CD4-positive, alpha-beta memory T cell (primary cell): ENCODE results near the gene LTBP2. TPM values are rescaled to one million over a fixed set of nuclear protein-coding genes. Genes with fewer than 3 reads are reported as not detected.

Source experiments
- CTCF ChIA-PET: fragments of 350-600 bp; sonication (Branson Sonifier 250); formaldehyde crosslinking; loops from one replicate; lab custom pipeline; 2021; ENCODE audit warnings: inconsistent platforms; ENCODE audit not compliant: partially characterized antibody; lab: Charles Lee
- POLR2A ChIA-PET: fragments of 350-600 bp; sonication (Branson Sonifier 250); formaldehyde crosslinking; loops from one replicate; lab custom pipeline; 2021; ENCODE audit not compliant: partially characterized antibody; lab: Charles Lee
- DNase-seq, 5 donors: peaks; one replicate each; pipeline versions ENCODE4 v3.0.0 to v3.0.0-alpha.2; 2020 to 2022; ENCODE audit warnings: mixed read lengths in 1 of 5
- H3K27ac ChIP-seq: one replicate; pipeline ENCODE4 v1.7.0; 2013; ENCODE audit warnings: low read depth, low read length
- H3K27me3 ChIP-seq: 2 replicates; pipeline ENCODE4 v1.7.0; 2013; ENCODE audit warnings: mild to moderate bottlenecking, low read length, moderate library complexity; ENCODE audit not compliant: insufficient read depth
- H3K36me3 ChIP-seq: 2 replicates; pipeline ENCODE4 v1.7.0; 2013; ENCODE audit warnings: mild to moderate bottlenecking, low read length, moderate library complexity; ENCODE audit not compliant: insufficient read depth
- H3K4me1 ChIP-seq: 2 replicates; pipeline ENCODE4 v1.7.0; 2013; ENCODE audit warnings: mild to moderate bottlenecking, low read length, moderate library complexity; ENCODE audit not compliant: insufficient read depth
- H3K4me3 ChIP-seq, 2 donors: one replicate each; pipeline ENCODE4 v1.7.0; 2013; ENCODE audit warnings: low read length in 2 of 2, mild to moderate bottlenecking in 1 of 2
- H3K9me3 ChIP-seq, 2 donors: one replicate each; pipeline ENCODE4 v1.7.0; 2013; ENCODE audit warnings: low read length in 2 of 2, control low read depth in 1 of 2; ENCODE audit not compliant: control insufficient read depth in 1 of 2
- H3K27ac Mint-ChIP-seq, 7 donors: one replicate each; pipeline ENCODE4 v1.8.0; 2020 to 2021; ENCODE audit warnings: mixed read lengths in 7 of 7, mild to moderate bottlenecking in 6 of 7, inconsistent platforms in 3 of 7, moderate library complexity in 3 of 7
- H3K27me3 Mint-ChIP-seq, 2 donors: one replicate each; pipeline ENCODE4 v1.8.0; 2020 to 2021; ENCODE audit warnings: mixed read lengths in 2 of 2
- H3K36me3 Mint-ChIP-seq, 2 donors: one replicate each; pipeline ENCODE4 v1.8.0; 2020 to 2021; ENCODE audit warnings: mixed read lengths in 2 of 2, inconsistent platforms in 1 of 2, mild to moderate bottlenecking in 1 of 2
- H3K4me1 Mint-ChIP-seq, 4 donors: one replicate each; pipeline ENCODE4 v1.8.0; 2020 to 2021; ENCODE audit warnings: mixed read lengths in 4 of 4, mild to moderate bottlenecking in 1 of 4
- H3K4me3 Mint-ChIP-seq, 8 donors: one replicate each; pipeline ENCODE4 v1.8.0; 2020 to 2021; ENCODE audit warnings: mixed read lengths in 8 of 8, mild to moderate bottlenecking in 7 of 8, moderate library complexity in 6 of 8, inconsistent platforms in 3 of 8
- H3K9me3 Mint-ChIP-seq, 8 donors: one replicate each; pipeline ENCODE4 v1.8.0; 2020 to 2021; ENCODE audit warnings: mixed read lengths in 8 of 8, mild to moderate bottlenecking in 5 of 8, inconsistent platforms in 3 of 8, moderate library complexity in 1 of 8
- intact Hi-C: fragments of 100-400 bp; cut with micrococcal nuclease; formaldehyde crosslinking; loops from one replicate; pipeline ENCODE4 v1.15.1; 2023
- polyA plus RNA-seq, 2 donors: library from polyadenylated mRNA; unstranded; fragments of 300-500 nt; fragmentation: Illumina TruSeq; gene quantifications; one replicate each; pipeline ENCODE4 v1.2.3, GENCODE V29; 2021
- total RNA-seq, 2 experiments: library from RNA; stranded (reverse); gene quantifications; one replicate each; pipeline ENCODE4 v1.2.3, GENCODE V29; 2021

LTBP2 gene
- total and polyA plus RNA-seq, 4 experiments from 2014 or later = 0.11 to 0.44 (median 0.36) TPM

GRCh38 chr14:74578479-74578878 lies 33.6 kb downstream of the LTBP2 start:
- H3K36me3 Mint-ChIP-seq = no peaks in the 10 kb centered on the region

GRCh38 chr14:74577948-74578275 lies 34.1 kb downstream of the LTBP2 start:
- Histone ChIP-seq H3K4me3 (no peak overlapping the region), H3K27me3 (no peaks in the 10 kb centered on the region), H3K27ac (no peak overlapping the region), H3K9me3 (no peaks in the 10 kb centered on the region), H3K4me1 (peaks cover 27% of the 10 kb centered on the region), H3K36me3 (no peaks in the 10 kb centered on the region)
- Mint-ChIP-seq H3K36me3 (no peaks in the 10 kb centered on the region), H3K4me3 (no peak overlapping the region), H3K27me3 (no peaks in the 10 kb centered on the region), H3K27ac (peak overlapping the region in 1 of 7 donors; percentile 27), H3K4me1 (peaks cover 16 to 34% (median 27%) of the 10 kb centered on the region in 4 donors), H3K9me3 (no peaks in the 10 kb centered on the region)
- no peak for DNase-seq
- CTCF ChIA-PET = no interaction called here
- intact Hi-C loops = no loop called here
- POLR2A ChIA-PET = no interaction called here

More at GRCh38 chr14:74578479-74578878, 33.6 kb downstream of the LTBP2 start:
- H3K27me3 ChIP-seq = no peaks in the 10 kb centered on the region
- H3K4me1 ChIP-seq = peaks cover 22% of the 10 kb centered on the region
- ChIA-PET POLR2A (no interaction called here), CTCF (no interaction called here)
- no peaks in the 10 kb centered on the region for H3K9me3 ChIP-seq
- no peaks in the 10 kb centered on the region for H3K36me3 ChIP-seq
- no peaks in the 10 kb centered on the region for H3K9me3 Mint-ChIP-seq
- H3K4me1 Mint-ChIP-seq = peaks cover 13 to 28% (median 23%) of the 10 kb centered on the region in 4 donors
- no peaks in the 10 kb centered on the region for H3K27me3 Mint-ChIP-seq
- no peak overlapping the region for H3K4me3 ChIP-seq
- DNase-seq = no peak
- intact Hi-C loops = no loop called here
- H3K27ac ChIP-seq = no peak overlapping the region
- no peak overlapping the region for H3K27ac Mint-ChIP-seq
- H3K4me3 Mint-ChIP-seq = peak overlapping the region in 1 of 8 donors; percentile 66

GRCh38 chr14:74577247-74577947 lies 34.6 kb downstream of the LTBP2 start:
- CTCF ChIA-PET = no interaction called here
- H3K4me3 Mint-ChIP-seq = no peak overlapping the region

GRCh38 chr14:74575936-74576335 lies 36.1 kb downstream of the LTBP2 start:
- no peak overlapping the region for H3K4me3 ChIP-seq
- Mint-ChIP-seq H3K9me3 (no peaks in the 10 kb centered on the region), H3K4me1 (peaks cover 29 to 51% (median 39%) of the 10 kb centered on the region in 4 donors), H3K36me3 (no peaks in the 10 kb centered on the region), H3K27ac (no peak overlapping the region), H3K4me3 (no peak overlapping the region), H3K27me3 (no peaks in the 10 kb centered on the region)
- CTCF ChIA-PET = no interaction called here
- peaks cover 43% of the 10 kb centered on the region for H3K4me1 ChIP-seq
- H3K9me3 ChIP-seq = no peaks in the 10 kb centered on the region
- no peaks in the 10 kb centered on the region for H3K27me3 ChIP-seq
- no peak overlapping the region for H3K27ac ChIP-seq
- no peak for DNase-seq
- H3K36me3 ChIP-seq = no peaks in the 10 kb centered on the region
- POLR2A ChIA-PET = no interaction called here
- intact Hi-C loops = no loop called here

More at GRCh38 chr14:74577247-74577947, 34.6 kb downstream of the LTBP2 start:
- Histone ChIP-seq H3K4me3 (no peak overlapping the region), H3K9me3 (no peaks in the 10 kb centered on the region), H3K27ac (no peak overlapping the region), H3K4me1 (peaks cover 32% of the 10 kb centered on the region), H3K36me3 (no peaks in the 10 kb centered on the region), H3K27me3 (no peaks in the 10 kb centered on the region)
- H3K4me1 Mint-ChIP-seq = peaks cover 20 to 39% (median 31%) of the 10 kb centered on the region in 4 donors
- DNase-seq = no peak
- H3K27ac Mint-ChIP-seq = peak overlapping the region in 2 of 7 donors; percentile 27 to 42
- H3K36me3 Mint-ChIP-seq = no peaks in the 10 kb centered on the region
- POLR2A ChIA-PET = no interaction called here
- no peaks in the 10 kb centered on the region for H3K27me3 Mint-ChIP-seq
- intact Hi-C loops = no loop called here
- no peaks in the 10 kb centered on the region for H3K9me3 Mint-ChIP-seq

GRCh38 chr14:74575507-74575906 lies 36.5 kb downstream of the LTBP2 start:
- H3K4me3 Mint-ChIP-seq = no peak overlapping the region
- Histone ChIP-seq H3K4me3 (no peak overlapping the region), H3K36me3 (no peaks in the 10 kb centered on the region), H3K27me3 (no peaks in the 10 kb centered on the region), H3K4me1 (peaks cover 43% of the 10 kb centered on the region), H3K27ac (no peak overlapping the region), H3K9me3 (no peaks in the 10 kb centered on the region)
- peak overlapping the region in 1 of 7 donors; percentile 41 for H3K27ac Mint-ChIP-seq
- ChIA-PET CTCF (interaction anchor here (1.2 kb wide), 1 partner anchor 34 kb away, joined by 3 read pairs; no protein-coding TSS in a partner anchor), POLR2A (no interaction called here)
- no peak for DNase-seq
- no peaks in the 10 kb centered on the region for H3K36me3 Mint-ChIP-seq
- no peaks in the 10 kb centered on the region for H3K9me3 Mint-ChIP-seq
- peaks cover 29 to 51% (median 39%) of the 10 kb centered on the region in 4 donors for H3K4me1 Mint-ChIP-seq
- intact Hi-C loops = no loop called here
- no peaks in the 10 kb centered on the region for H3K27me3 Mint-ChIP-seq

- no peak overlapping the region for H3K27ac ChIP-seq
- H3K9me3 ChIP-seq = no peaks in the 10 kb centered on the region
- Mint-ChIP-seq H3K4me3 (no peak overlapping the region), H3K36me3 (no peaks in the 10 kb centered on the region), H3K4me1 (peaks cover 23 to 45% (median 33%) of the 10 kb centered on the region in 4 donors), H3K27ac (peak overlapping the region in 3 of 7 donors; percentile 12 to 56 (median 43)), H3K9me3 (no peaks in the 10 kb centered on the region), H3K27me3 (no peaks in the 10 kb centered on the region)
- intact Hi-C loops = no loop called here
- DNase-seq = no peak
- no peaks in the 10 kb centered on the region for H3K36me3 ChIP-seq
- no peak overlapping the region for H3K4me3 ChIP-seq
- H3K27me3 ChIP-seq = no peaks in the 10 kb centered on the region
- CTCF ChIA-PET = interaction anchor here (1.2 kb wide), 1 partner anchor 34 kb away, joined by 3 read pairs; no protein-coding TSS in a partner anchor
- POLR2A ChIA-PET = interaction anchor here (1.1 to 1.2 kb wide), 2 partner anchors 75 to 81 kb away, joined by 3 read pairs; partner anchors contain the start of genes ISCA2 and NPC2
- H3K4me1 ChIP-seq = peaks cover 43% of the 10 kb centered on the region
Measured at GRCh38 chr14:74574706-74575105, 37.3 kb downstream of the LTBP2 start.

GRCh38 chr14:74574090-74574433 lies 38.0 kb downstream of the LTBP2 start:
- Histone ChIP-seq H3K4me3 (no peak overlapping the region), H3K27me3 (no peaks in the 10 kb centered on the region), H3K27ac (no peak overlapping the region), H3K36me3 (no peaks in the 10 kb centered on the region), H3K9me3 (no peaks in the 10 kb centered on the region), H3K4me1 (peaks cover 39% of the 10 kb centered on the region)
- CTCF ChIA-PET = no interaction called here
- no peaks in the 10 kb centered on the region for H3K9me3 Mint-ChIP-seq
- no peaks in the 10 kb centered on the region for H3K27me3 Mint-ChIP-seq
- H3K4me3 Mint-ChIP-seq = peak overlapping the region in 7 of 8 donors; percentile 2 to 65 (median 6)
- H3K36me3 Mint-ChIP-seq = no peaks in the 10 kb centered on the region
- peak overlapping the region; percentile 1 to 72 (median 33) for H3K27ac Mint-ChIP-seq
- H3K4me1 Mint-ChIP-seq = peaks cover 23 to 40% (median 29%) of the 10 kb centered on the region in 4 donors
- intact Hi-C loops = no loop called here
- POLR2A ChIA-PET = interaction anchor here (1.1 to 1.2 kb wide), 3 partner anchors 45 to 81 kb away, joined by 3 read pairs; partner anchors contain the start of genes ISCA2 and NPC2
- DNase-seq = peak in 4 of 5 donors; percentile 45 to 58 (median 56)
